Measurements from ENCODE around the gene PARVG.

PARVG gene

DNA sequence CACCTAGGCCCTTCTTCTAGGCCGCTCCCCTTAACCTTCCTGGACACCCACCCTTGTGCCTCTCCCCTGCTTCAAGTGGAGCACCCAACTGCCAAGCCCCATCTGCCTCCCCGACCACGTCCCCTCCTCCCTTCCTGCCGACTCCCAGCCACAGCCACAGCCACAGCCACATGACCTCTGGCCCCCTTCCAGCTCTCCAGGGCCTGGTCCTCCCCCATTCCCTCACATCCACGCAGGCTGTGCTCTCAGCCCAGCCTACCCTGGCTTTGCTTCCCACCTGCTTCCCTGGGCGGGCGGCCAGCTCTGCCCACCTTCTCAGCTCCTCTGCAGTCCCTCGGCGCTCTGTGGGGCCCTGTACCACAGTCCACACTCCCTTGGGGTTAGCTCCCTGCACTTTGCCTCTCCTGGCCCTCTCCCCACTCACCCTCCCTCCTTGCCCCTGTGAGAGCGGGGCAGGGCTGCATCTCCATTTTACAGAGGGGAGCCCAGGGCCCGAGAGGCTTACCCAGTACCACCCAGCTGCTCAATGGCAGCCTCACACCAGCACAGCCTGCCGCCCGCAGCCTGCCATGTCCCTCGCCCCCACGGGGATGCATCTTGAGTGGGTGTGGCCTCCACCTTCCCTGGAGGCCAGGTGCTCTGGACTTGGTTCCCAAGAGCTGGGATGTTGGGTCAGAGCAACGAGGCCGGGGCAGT is 20.3 kb downstream of the PARVG start:
- no peak for DNase-seq (ENCODE audit: low read depth in 1 of 2, low spot score in 1 of 2)
- TF ChIP-seq REST (IDR thresholded peaks at IDR 0.05; ENCODE audit: insufficient replicate concordance, low read depth): no peak
- TF ChIP-seq SPI1 (IDR thresholded peaks at IDR 0.05; ENCODE audit: borderline replicate concordance, low read depth): no peak
- no peak for TF ChIP-seq GABPA (IDR thresholded peaks at IDR 0.05; ENCODE audit: low read depth)
- TF ChIP-seq, protein P1, sequence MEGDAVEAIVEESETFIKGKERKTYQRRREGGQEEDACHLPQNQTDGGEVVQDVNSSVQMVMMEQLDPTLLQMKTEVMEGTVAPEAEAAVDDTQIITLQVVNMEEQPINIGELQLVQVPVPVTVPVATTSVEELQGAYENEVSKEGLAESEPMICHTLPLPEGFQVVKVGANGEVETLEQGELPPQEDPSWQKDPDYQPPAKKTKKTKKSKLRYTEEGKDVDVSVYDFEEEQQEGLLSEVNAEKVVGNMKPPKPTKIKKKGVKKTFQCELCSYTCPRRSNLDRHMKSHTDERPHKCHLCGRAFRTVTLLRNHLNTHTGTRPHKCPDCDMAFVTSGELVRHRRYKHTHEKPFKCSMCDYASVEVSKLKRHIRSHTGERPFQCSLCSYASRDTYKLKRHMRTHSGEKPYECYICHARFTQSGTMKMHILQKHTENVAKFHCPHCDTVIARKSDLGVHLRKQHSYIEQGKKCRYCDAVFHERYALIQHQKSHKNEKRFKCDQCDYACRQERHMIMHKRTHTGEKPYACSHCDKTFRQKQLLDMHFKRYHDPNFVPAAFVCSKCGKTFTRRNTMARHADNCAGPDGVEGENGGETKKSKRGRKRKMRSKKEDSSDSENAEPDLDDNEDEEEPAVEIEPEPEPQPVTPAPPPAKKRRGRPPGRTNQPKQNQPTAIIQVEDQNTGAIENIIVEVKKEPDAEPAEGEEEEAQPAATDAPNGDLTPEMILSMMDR (IDR thresholded peaks at IDR 0.05; ENCODE audit: insufficient read depth, low read length): no peak
- no peak for TF ChIP-seq POLR2AphosphoS5 (IDR thresholded peaks at IDR 0.05; ENCODE audit: low read depth)
- H3K4me3 ChIP-seq (replicated peaks; ENCODE audit: insufficient read depth, low read length): no peak overlapping the region
- no peaks in the 10 kb centered on the region for H3K27me3 ChIP-seq (ENCODE audit: insufficient read depth, poor library complexity, severe bottlenecking)
- H3K27ac ChIP-seq (replicated peaks): no peak overlapping the region

GRCh38 chr22:44201665-44202064 is 20.9 kb downstream of the PARVG start:
- DNase-seq (ENCODE audit: low read depth in 1 of 2, low spot score in 1 of 2): no peak
- no peak for TF ChIP-seq SPI1 (IDR thresholded peaks at IDR 0.05; ENCODE audit: borderline replicate concordance, low read depth)
- Histone ChIP-seq H3K27ac (replicated peaks) (no peak overlapping the region), H3K27me3 (ENCODE audit: insufficient read depth, poor library complexity, severe bottlenecking) (no peaks in the 10 kb centered on the region), H3K4me3 (replicated peaks; ENCODE audit: insufficient read depth, low read length) (no peak overlapping the region)

DNA sequence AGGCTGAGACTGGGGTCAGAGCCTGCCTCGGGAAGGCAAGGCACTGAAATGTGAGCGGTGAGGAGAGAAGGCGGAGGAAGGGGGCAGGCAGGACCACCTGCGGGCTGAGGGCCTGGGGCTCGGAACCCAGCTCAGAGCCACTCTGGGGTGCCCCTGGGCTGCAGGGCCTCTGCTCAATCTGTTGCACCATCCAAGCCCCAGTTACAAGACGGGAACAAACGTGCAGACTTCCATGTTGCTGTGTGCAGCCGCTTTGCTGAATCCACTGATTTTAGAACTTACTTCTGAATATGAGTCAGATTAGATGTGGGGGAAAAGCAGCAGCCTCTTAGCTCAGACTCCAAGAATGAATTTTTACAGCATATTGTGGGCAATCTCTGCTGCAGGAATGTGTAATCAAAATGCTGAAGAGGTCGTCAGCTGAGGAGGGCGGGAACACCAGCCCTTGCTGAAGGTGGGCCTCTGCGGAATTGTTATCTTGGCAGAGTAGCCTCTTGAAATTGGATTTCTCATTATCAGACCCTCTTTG is 21.6 kb downstream of the PARVG start:
- no peak overlapping the region for H3K27ac ChIP-seq (replicated peaks)

More for the DNA sequence above, 21.6 kb downstream of the PARVG start:
- no peak for TF ChIP-seq POLR2AphosphoS5 (IDR thresholded peaks at IDR 0.05; ENCODE audit: low read depth)
- no peak for TF ChIP-seq GABPA (IDR thresholded peaks at IDR 0.05; ENCODE audit: low read depth)
- TF ChIP-seq REST (IDR thresholded peaks at IDR 0.05; ENCODE audit: insufficient replicate concordance, low read depth): no peak
- TF ChIP-seq, protein P1 (IDR thresholded peaks at IDR 0.05; ENCODE audit: insufficient read depth, low read length): no peak
- no peak for TF ChIP-seq SPI1 (IDR thresholded peaks at IDR 0.05; ENCODE audit: borderline replicate concordance, low read depth)
- Histone ChIP-seq H3K27me3 (ENCODE audit: insufficient read depth, poor library complexity, severe bottlenecking) (no peaks in the 10 kb centered on the region), H3K4me3 (replicated peaks; ENCODE audit: insufficient read depth, low read length) (no peak overlapping the region)
- no peak for DNase-seq (ENCODE audit: low read depth in 1 of 2, low spot score in 1 of 2)

Data from HL-60 (cell line).